Testis (tissue), 3 donors: ENCODE data around the gene LRRC27. TPM values are rescaled to one million over a fixed set of nuclear protein-coding genes. Genes with fewer than 3 reads are reported as not detected.
A peak's percentile ranks its signal among the peaks of the same experiment; 100 is the strongest.

Experiments
- DNase-seq: peaks from one replicate; pipeline ENCODE4 v3.0.0-alpha.2; 2019
- H3K27ac ChIP-seq, 2 donors: fragments of 200-600 bp; sonication (generic); one replicate each; pipeline ENCODE4 v1.5.1; 2019
- H3K27me3 ChIP-seq: fragments of 200-600 bp; sonication (generic); one replicate; pipeline ENCODE4 v1.5.1; 2019
- H3K36me3 ChIP-seq: fragments of 200-600 bp; sonication (generic); one replicate; pipeline ENCODE4 v1.5.1; 2017; ENCODE audit warnings: low read depth; ENCODE audit errors: missing control alignments
- H3K4me1 ChIP-seq: fragments of 200-600 bp; sonication (generic); one replicate; pipeline ENCODE4 v1.5.1; 2019
- H3K4me3 ChIP-seq, 2 donors: fragments of 200-600 bp; sonication (generic); one replicate each; pipeline ENCODE4 v1.5.1; 2017 to 2019
- H3K9me3 ChIP-seq: fragments of 200-600 bp; sonication (generic); one replicate; pipeline ENCODE4 v1.5.1; 2017
- CTCF ChIP-seq, 3 experiments: fragments of 450-650 bp in 2 of 3; fragments of 200-600 bp in 1 of 3; sonication (generic) in 1 of 3; IDR thresholded peaks; one replicate each; pipeline ENCODE4 v1.5.1; 2016 to 2019; ENCODE audit warnings: antibody characterized with exemption in 3 of 3, mild to moderate bottlenecking in 2 of 3, moderate library complexity in 1 of 3
- POLR2A ChIP-seq: fragments of 450-650 bp; IDR thresholded peaks from one replicate; pipeline ENCODE4 v1.6.1; 2017; ENCODE audit warnings: antibody characterized with exemption, mild to moderate bottlenecking, moderate library complexity
- WGBS, 2 donors: methylation state at CpG; one replicate each; pipeline ENCODE4 v1.1.5; 2018; 5-methylcytosine and 5-hydroxymethylcytosine counted together
- intact Hi-C: fragments of 100-400 bp; cut with DNase I; formaldehyde crosslinking; loops from one replicate; pipeline ENCODE4 v1.15.1; 2023; ENCODE audit warnings: low total_unique reads
- polyA plus RNA-seq: library from polyadenylated mRNA; stranded (reverse); fragments of 350-450 nt; fragmentation: Illumina TruSeq; extraction: RNeasy Lipid Tissue Mini Kit (QIAGEN cat#74804); gene quantifications from one replicate; pipeline ENCODE4 v1.2.3, GENCODE V29; 2014; ENCODE audit warnings: low read depth, low replicate concordance; ENCODE audit not compliant: insufficient read depth
- total RNA-seq, 2 donors: library from RNA; depleted of rRNA; stranded (reverse); fragments of >200 nt; gene quantifications; one replicate each; pipeline ENCODE4 v1.2.3, GENCODE V29; 2016

The LRRC27 gene
- total and polyA plus RNA-seq, 3 donors from 2014 or later = 49.4 to 164 (median 110) TPM

DNA sequence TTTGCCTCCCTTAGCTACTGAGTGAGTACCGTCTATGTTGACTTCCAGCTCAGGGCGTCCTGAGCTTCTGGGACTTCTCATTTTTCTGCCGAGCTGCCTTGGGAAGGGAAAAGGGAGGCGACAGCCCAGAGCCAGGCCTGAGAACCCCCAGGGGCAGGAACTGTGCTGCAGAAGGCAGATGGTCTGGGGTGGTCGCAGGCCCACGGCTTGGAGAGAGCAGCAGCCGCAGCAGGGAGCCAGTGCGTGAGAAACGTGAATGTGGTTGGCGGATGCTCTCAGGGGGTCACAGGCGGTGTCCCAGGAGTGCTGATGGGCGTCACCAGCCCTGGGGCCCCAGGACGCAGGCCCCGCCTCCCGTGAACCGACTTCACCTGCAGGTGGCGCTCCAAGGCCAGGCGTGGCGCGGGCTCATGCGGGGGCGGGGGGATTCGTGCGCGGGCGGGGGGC, 55.8 kb downstream of the LRRC27 start:
- no peak overlapping the region for H3K4me3 ChIP-seq
- no peaks in the 10 kb centered on the region for H3K9me3 ChIP-seq
- intact Hi-C loops = loop anchor here (5.0 to 10.0 kb wide), 2 partner anchors 65 to 247 kb away; no protein-coding TSS in a partner anchor
- peaks cover 10% of the 10 kb centered on the region for H3K4me1 ChIP-seq
- no peaks in the 10 kb centered on the region for H3K36me3 ChIP-seq
- peak; percentile 81 for DNase-seq
- peak overlapping the region in 1 of 2 donors; percentile 82 for H3K27ac ChIP-seq
- H3K27me3 ChIP-seq = no peaks in the 10 kb centered on the region
- TF ChIP-seq POLR2A (no peak), CTCF (IDR thresholded peaks at IDR 0.05) (peak; percentile 64 to 82 (median 81))
- 4% methylated on average over 4 to 13 of the region's 26 CpGs for WGBS, 2 donors

- Histone ChIP-seq H3K27ac (peak overlapping the region in 1 of 2 donors; percentile 71), H3K27me3 (no peaks in the 10 kb centered on the region), H3K36me3 (no peaks in the 10 kb centered on the region), H3K4me3 (no peak overlapping the region), H3K9me3 (no peaks in the 10 kb centered on the region), H3K4me1 (peaks cover 10% of the 10 kb centered on the region)
- intact Hi-C loops = loop anchor here (5.0 to 10.0 kb wide), 2 partner anchors 63 to 246 kb away; no protein-coding TSS in a partner anchor
- TF ChIP-seq POLR2A (no peak), CTCF (IDR thresholded peaks at IDR 0.05) (no peak)
- DNase-seq = peak; percentile 89
- 4 to 7% methylated on average over 4 to 16 of the region's 22 CpGs for WGBS, 2 donors
Measured at GRCh38 chr10:132388891-132389432, 57.0 kb downstream of the LRRC27 start.

- Histone ChIP-seq H3K9me3 (no peaks in the 10 kb centered on the region), H3K27ac (peak overlapping the region in 1 of 2 donors; percentile 71), H3K4me1 (peaks cover 10% of the 10 kb centered on the region), H3K27me3 (no peaks in the 10 kb centered on the region), H3K36me3 (no peaks in the 10 kb centered on the region), H3K4me3 (no peak overlapping the region)
- TF ChIP-seq POLR2A (no peak), CTCF (IDR thresholded peaks at IDR 0.05) (no peak)
- DNase-seq = no peak
- intact Hi-C loops = loop anchor here (5.0 to 10.0 kb wide), 2 partner anchors 63 to 245 kb away; no protein-coding TSS in a partner anchor
- 49 to 71% methylated on average over 8 to 16 of the region's 16 CpGs for WGBS, 2 donors
Measured at GRCh38 chr10:132389433-132390169, 57.6 kb downstream of the LRRC27 start.

DNA sequence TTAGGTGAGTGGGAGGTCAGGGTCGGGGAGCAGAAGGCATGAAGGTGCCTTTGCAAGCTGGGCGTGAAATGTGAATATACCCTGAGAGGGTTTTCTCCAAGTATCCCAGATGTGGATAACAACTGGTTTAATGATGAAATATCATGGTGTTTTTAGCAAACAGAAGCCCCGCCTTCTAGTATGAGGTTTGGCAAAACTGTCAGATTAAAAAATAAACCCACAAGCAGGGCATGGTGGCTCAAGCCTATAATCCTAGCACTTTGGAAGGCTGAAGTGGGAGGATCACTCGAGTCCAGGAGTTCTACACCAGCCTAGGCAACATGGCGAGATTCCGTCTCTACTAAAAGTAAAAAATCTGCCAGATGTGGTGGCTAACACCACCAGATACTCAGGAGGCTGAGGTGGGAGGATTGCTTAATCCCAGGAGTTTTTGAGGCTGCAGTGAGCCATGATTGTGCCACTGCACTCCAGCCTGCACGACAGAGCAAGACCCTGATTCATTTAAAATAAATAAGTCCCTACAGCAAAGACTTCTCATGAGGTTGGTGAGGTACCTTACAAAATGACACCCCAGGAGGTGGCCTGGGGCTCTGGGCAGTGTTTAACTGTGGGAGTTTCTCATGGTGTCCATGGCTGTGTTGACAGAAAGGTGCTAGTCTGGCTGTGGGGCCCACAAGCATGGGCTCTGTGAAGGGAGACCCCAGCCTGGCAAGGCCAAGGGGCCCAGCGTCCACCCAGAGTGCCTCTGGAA, 58.4 kb downstream of the LRRC27 start:
- Histone ChIP-seq H3K27ac (no peak overlapping the region), H3K27me3 (no peaks in the 10 kb centered on the region), H3K4me3 (no peak overlapping the region), H3K9me3 (no peaks in the 10 kb centered on the region), H3K36me3 (no peaks in the 10 kb centered on the region), H3K4me1 (peaks cover 14% of the 10 kb centered on the region)
- DNase-seq = no peak
- TF ChIP-seq CTCF (IDR thresholded peaks at IDR 0.05) (no peak), POLR2A (no peak)
- intact Hi-C loops = no loop called here
- 75 to 82% methylated on average over 8 of the region's 8 CpGs for WGBS, 2 donors
